Measurements from ENCODE around the gene TEAD3. TPM values are rescaled to one million over a fixed set of nuclear protein-coding genes. Genes with fewer than 3 reads are reported as not detected.

Gene TEAD3
- total and polyA plus RNA-seq, 7 donors: 12.1 to 44.3 (median 23.0) TPM

DNA sequence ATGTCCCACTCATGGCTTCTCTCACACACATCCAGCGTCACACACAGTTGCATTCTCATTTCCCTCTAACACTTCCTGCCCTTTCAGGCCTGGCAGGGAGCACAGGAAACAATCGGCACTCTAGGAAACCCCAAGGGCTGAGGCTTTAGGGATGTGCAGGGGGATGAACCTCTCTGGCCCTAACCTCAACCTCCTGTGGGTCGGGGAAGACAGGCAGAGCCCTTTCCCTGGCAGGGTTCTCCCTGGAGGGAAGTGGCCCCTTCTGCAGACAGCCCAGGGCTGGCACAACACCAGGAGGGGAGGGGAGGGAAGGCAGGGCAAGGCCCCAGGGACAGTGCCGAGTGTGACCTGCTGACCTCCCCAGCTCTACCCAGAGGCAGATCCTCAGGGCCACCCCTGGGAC is 2.7 kb downstream of the TEAD3 start:
- no peaks in the 10 kb centered on the region for H3K36me3 ChIP-seq (ENCODE audit: insufficient read depth in 1 of 2, low read depth in 1 of 2)
- no peak overlapping the region for H3K4me3 ChIP-seq
- no peaks in the 10 kb centered on the region for H3K27me3 ChIP-seq (ENCODE audit: insufficient read depth in 3 of 3, low read length in 2 of 3)
- no peak for DNase-seq
- 21 to 28% (median 22%) methylated on average over 3 to 4 of the region's 4 CpGs for WGBS, 3 donors
- H3K4me1 ChIP-seq: peaks cover 60% of the 10 kb centered on the region
- no peaks in the 10 kb centered on the region for H3K9me3 ChIP-seq
- TF ChIP-seq, protein P1, sequence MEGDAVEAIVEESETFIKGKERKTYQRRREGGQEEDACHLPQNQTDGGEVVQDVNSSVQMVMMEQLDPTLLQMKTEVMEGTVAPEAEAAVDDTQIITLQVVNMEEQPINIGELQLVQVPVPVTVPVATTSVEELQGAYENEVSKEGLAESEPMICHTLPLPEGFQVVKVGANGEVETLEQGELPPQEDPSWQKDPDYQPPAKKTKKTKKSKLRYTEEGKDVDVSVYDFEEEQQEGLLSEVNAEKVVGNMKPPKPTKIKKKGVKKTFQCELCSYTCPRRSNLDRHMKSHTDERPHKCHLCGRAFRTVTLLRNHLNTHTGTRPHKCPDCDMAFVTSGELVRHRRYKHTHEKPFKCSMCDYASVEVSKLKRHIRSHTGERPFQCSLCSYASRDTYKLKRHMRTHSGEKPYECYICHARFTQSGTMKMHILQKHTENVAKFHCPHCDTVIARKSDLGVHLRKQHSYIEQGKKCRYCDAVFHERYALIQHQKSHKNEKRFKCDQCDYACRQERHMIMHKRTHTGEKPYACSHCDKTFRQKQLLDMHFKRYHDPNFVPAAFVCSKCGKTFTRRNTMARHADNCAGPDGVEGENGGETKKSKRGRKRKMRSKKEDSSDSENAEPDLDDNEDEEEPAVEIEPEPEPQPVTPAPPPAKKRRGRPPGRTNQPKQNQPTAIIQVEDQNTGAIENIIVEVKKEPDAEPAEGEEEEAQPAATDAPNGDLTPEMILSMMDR (IDR thresholded peaks at IDR 0.05): no peak
- no peak for ATAC-seq
- intact Hi-C loops (cut with DNase I): no loop called here
- H3K27ac ChIP-seq: no peak overlapping the region

DNA sequence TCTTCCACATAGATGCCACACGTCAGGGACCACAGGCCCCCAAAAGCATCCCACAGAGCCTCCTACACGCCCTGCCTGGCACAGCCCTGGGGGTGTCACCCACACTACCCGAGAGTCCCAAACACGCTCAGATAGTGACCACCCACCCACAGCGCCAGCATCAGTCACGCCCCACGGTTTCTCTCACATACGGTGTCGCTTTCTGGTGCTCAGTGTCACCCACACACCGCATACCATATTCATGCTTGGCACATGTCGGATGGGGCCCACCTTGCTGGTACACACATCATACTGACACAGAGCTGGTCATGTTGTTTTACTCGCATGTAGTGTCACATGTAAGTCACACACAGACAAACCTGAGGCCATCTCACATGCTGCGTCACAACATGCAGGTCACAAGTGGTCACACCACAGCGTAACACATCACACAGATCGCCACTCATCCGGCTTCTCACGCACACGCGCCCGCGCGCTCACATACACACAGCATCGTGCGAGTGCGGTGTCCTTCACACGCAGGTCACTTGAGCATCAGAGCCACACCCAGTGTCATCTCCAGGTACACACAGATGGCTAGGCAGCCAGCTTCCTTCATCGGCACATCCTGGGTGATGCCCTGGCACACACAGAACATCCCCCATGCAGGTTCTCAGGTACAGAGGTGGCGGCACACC is 3.4 kb downstream of the TEAD3 start:
- Histone ChIP-seq H3K4me1 (peaks cover 59% of the 10 kb centered on the region), H3K27ac (no peak overlapping the region), H3K36me3 (ENCODE audit: insufficient read depth in 1 of 2, low read depth in 1 of 2) (no peaks in the 10 kb centered on the region), H3K27me3 (ENCODE audit: insufficient read depth in 3 of 3, low read length in 2 of 3) (no peaks in the 10 kb centered on the region), H3K9me3 (no peaks in the 10 kb centered on the region), H3K4me3 (no peak overlapping the region)
- DNase-seq (no peak), ATAC-seq (no peak)
- TF ChIP-seq, protein P1 (IDR thresholded peaks at IDR 0.05): no peak
- WGBS, 3 donors: 83 to 87% (median 86%) methylated on average over 28 of the region's 28 CpGs
- intact Hi-C loops (cut with DNase I): no loop called here

DNA sequence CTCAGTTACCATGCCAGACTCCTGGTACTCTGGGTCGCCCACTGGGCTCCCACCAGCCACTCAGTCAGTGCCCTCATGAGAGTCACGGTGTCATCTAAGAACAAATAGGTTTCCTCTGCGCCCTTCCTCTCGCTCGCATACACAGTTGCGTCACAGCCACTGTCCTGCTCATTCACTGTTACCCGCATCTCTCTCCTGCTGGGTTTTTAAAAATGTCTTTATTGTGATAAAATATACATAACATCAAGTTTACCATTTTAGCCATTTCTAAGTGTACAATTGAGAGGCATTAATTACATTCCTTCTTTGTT is 4.0 kb downstream of the TEAD3 start:
- ATAC-seq (no peak), DNase-seq (no peak)
- 78 to 87% (median 85%) methylated on average over 7 of the region's 7 CpGs for WGBS, 3 donors
- Histone ChIP-seq H3K9me3 (no peaks in the 10 kb centered on the region), H3K36me3 (ENCODE audit: insufficient read depth in 1 of 2, low read depth in 1 of 2) (no peaks in the 10 kb centered on the region), H3K4me1 (peaks cover 54% of the 10 kb centered on the region), H3K4me3 (no peak overlapping the region), H3K27ac (no peak overlapping the region), H3K27me3 (ENCODE audit: insufficient read depth in 3 of 3, low read length in 2 of 3) (no peaks in the 10 kb centered on the region)
- intact Hi-C loops (cut with DNase I): no loop called here
- TF ChIP-seq, protein P1 (IDR thresholded peaks at IDR 0.05): no peak

DNA sequence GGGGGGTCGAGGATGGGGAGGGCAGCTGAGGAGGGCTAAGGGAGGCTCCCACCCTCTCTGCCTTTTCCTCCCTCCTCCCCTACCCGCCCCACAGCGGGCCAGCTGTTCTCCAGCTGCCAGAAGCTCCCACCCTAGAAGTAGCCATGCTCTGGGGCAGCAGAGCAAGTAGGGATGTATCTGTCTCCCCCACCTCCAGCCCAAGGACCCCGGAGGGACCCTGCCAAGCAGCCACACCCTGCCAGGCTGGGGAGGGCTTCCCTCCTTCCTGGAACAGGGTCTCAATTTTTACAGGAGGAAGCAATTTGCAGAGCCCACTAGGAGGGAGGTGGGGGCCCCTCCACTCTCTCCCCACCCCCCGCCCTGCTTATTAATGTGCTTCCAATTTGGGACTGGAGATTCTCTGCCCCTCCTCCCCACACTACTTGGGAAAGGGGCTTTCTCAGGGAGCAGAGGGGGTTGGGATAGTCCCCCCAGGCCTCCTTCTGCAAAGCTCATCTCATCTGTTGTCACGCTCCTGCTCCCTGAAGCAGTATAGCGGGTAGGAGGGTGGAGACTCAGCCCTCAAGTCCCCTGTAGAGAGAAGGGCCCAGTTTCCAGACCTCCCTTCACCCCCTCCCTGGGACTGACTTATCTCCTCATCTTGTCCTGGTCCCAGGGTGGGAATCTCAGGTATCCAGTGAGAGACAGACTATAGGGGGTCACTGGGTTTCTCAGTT is 4.5 kb downstream of the TEAD3 start:
- Histone ChIP-seq H3K27me3 (ENCODE audit: insufficient read depth in 3 of 3, low read length in 2 of 3) (no peaks in the 10 kb centered on the region), H3K36me3 (ENCODE audit: insufficient read depth in 1 of 2, low read depth in 1 of 2) (no peaks in the 10 kb centered on the region), H3K27ac (peak overlapping the region; percentile 74), H3K4me3 (no peak overlapping the region), H3K4me1 (peaks cover 54% of the 10 kb centered on the region), H3K9me3 (no peaks in the 10 kb centered on the region)
- DNase-seq (no peak), ATAC-seq (no peak)
- intact Hi-C loops (cut with DNase I): no loop called here
- TF ChIP-seq, protein P1 (IDR thresholded peaks at IDR 0.05): no peak
- WGBS, 3 donors: 53 to 62% (median 57%) methylated on average over 7 of the region's 7 CpGs

Measured in psoas muscle (tissue), 8 donors.